ENCODE results near the gene PI4K2A.
A peak's percentile ranks its signal among the peaks of the same experiment; 100 is the strongest.

Gene PI4K2A

DNA sequence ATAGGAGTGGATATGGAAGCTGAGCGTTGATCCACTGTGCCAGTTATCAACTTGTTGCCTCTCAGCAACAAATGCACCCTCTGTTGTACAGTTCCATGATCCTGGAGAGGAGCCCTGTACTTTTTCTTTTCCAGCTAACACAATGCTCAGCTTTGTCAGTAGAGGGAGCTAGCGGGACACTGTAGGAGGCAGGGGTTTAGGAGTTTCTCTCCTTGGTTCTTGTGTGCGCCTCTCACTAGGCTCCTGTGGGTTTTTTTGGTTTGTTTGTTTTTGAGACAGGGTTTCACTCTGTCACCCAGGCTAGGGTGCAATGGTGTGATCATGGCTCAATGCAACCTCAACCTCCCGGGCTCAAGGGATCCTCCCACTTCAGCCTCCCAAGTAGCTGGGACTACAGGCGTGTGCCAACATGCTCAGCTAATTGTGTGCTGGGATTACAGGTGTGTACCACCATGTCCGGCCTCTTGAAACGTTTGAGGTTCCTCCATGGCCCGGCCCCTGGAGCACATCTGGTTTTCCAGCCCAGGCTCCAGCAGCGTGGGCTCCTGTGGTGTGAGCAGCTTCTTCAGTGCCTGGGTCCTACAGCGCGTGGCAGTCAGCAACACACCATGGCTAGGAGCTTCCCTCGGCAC lies 61.1 kb downstream of the PI4K2A start:
- H3K27ac ChIP-seq (ENCODE audit: insufficient read depth, low read length, poor library complexity, severe bottlenecking): no peak overlapping the region
- no peaks in the 10 kb centered on the region for H3K27me3 ChIP-seq (replicated peaks; ENCODE audit: control insufficient read depth, insufficient read depth, low read length, poor library complexity, severe bottlenecking)

DNA sequence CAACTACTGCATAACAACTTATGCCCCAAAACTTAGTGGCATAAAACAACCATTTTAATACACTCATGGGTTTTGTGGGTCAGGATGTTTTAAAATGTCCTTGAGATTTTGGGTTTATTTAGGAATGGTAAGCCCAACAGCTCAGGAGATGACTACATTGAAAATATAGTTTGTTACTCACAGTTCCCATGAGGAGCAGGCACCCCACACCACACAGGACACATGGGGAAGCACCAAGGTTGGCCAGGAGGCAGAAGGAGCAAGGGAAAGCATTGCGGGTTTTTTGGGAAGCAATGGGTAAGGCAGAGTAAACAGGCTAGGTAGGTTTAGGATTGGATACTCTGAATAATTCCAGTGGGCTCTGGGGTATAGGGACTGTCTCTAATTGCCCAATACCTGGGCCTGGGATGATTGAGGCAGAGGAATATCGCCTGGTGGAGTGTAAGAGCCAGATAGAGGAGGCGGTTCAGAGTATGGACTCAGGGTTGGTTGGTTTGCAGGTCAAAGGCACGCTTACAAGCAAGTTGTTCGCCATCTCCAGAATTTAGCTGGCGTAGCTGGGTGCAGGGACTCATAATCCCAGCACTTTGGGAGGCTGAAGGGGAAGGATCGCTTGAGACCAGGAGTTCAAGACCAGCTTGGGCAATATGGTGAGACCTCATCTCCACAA lies 63.1 kb downstream of the PI4K2A start:
- H3K4me3 ChIP-seq (ENCODE audit: insufficient read depth, low read depth, low read length, poor library complexity, severe bottlenecking): no peak overlapping the region
- peaks cover 3% of the 10 kb centered on the region for H3K27me3 ChIP-seq (replicated peaks; ENCODE audit: control insufficient read depth, insufficient read depth, low read length, poor library complexity, severe bottlenecking)
- H3K9me3 ChIP-seq (ENCODE audit: control insufficient read depth, low read length): no peaks in the 10 kb centered on the region
- H3K36me3 ChIP-seq (ENCODE audit: control insufficient read depth, insufficient read depth, low read length): no peaks in the 10 kb centered on the region
- H3K27ac ChIP-seq (ENCODE audit: insufficient read depth, low read length, poor library complexity, severe bottlenecking): no peak overlapping the region
- no peaks in the 10 kb centered on the region for H3K4me1 ChIP-seq (ENCODE audit: control insufficient read depth, insufficient read depth, low read length, poor library complexity, severe bottlenecking)
- no peak for DNase-seq

More for the DNA sequence above, 61.1 kb downstream of the PI4K2A start:
- Histone ChIP-seq H3K4me1 (ENCODE audit: control insufficient read depth, insufficient read depth, low read length, poor library complexity, severe bottlenecking) (no peaks in the 10 kb centered on the region), H3K4me3 (ENCODE audit: insufficient read depth, low read depth, low read length, poor library complexity, severe bottlenecking) (no peak overlapping the region), H3K36me3 (ENCODE audit: control insufficient read depth, insufficient read depth, low read length) (no peaks in the 10 kb centered on the region), H3K9me3 (ENCODE audit: control insufficient read depth, low read length) (no peaks in the 10 kb centered on the region)
- peak in 1 of 3 donors; percentile 17 for DNase-seq

DNA sequence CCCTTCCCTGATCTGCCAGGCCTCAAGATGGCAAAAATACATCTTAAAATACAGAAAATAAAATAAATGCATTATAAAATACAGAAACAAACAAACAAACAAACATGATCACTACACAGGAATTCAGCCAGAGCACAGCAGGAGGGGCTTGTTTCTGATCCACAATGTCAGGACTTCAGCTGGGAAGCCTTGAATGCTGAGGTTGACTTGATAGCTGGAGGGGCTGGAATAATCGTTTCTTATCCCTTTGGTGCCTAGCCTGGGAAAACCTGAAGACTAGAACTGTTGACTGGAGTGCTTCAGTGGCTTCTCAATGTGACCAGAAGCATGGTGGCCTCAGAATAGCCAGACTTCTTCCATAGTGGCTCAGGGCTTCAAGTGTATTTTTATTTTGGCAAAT lies 63.9 kb downstream of the PI4K2A start:
- Histone ChIP-seq H3K27ac (ENCODE audit: insufficient read depth, low read length, poor library complexity, severe bottlenecking) (no peak overlapping the region), H3K4me3 (ENCODE audit: insufficient read depth, low read depth, low read length, poor library complexity, severe bottlenecking) (no peak overlapping the region), H3K4me1 (ENCODE audit: control insufficient read depth, insufficient read depth, low read length, poor library complexity, severe bottlenecking) (no peaks in the 10 kb centered on the region), H3K36me3 (ENCODE audit: control insufficient read depth, insufficient read depth, low read length) (no peaks in the 10 kb centered on the region), H3K27me3 (replicated peaks; ENCODE audit: control insufficient read depth, insufficient read depth, low read length, poor library complexity, severe bottlenecking) (peaks cover 3% of the 10 kb centered on the region), H3K9me3 (ENCODE audit: control insufficient read depth, low read length) (no peaks in the 10 kb centered on the region)
- DNase-seq: no peak

DNA sequence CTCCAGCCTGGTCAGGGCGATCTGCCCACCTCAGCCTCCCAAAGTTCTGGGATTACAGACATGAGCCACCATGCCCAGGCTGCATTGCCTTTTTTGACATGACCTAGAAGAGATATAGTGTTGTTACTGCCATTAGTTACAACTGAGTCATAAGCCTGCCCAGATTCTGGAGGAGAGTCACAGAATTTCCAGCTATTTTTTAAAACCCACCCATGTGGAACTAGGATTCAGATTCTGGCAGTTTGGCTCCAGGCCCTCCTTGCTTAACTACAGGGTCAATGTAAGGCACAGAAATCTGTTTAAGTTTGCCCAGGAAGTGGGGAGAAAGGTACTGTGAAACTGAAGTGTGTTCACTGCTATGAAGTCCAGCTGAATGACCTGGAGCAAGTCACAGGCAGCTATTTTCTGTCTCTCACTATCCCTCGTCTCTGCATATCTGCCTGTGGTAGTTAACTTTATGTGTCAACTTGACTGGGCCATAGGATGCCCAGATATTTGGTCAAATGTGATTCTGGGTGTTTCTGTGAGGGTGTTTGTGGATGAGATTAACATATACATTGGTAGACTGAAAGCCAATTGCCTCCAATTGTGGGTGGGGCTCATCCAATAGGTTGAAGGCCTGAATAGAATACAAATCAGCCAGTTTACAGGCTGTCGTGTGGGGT lies 64.7 kb downstream of the PI4K2A start:
- DNase-seq: no peak
- Histone ChIP-seq H3K4me3 (ENCODE audit: insufficient read depth, low read depth, low read length, poor library complexity, severe bottlenecking) (no peak overlapping the region), H3K36me3 (ENCODE audit: control insufficient read depth, insufficient read depth, low read length) (no peaks in the 10 kb centered on the region)

DNA sequence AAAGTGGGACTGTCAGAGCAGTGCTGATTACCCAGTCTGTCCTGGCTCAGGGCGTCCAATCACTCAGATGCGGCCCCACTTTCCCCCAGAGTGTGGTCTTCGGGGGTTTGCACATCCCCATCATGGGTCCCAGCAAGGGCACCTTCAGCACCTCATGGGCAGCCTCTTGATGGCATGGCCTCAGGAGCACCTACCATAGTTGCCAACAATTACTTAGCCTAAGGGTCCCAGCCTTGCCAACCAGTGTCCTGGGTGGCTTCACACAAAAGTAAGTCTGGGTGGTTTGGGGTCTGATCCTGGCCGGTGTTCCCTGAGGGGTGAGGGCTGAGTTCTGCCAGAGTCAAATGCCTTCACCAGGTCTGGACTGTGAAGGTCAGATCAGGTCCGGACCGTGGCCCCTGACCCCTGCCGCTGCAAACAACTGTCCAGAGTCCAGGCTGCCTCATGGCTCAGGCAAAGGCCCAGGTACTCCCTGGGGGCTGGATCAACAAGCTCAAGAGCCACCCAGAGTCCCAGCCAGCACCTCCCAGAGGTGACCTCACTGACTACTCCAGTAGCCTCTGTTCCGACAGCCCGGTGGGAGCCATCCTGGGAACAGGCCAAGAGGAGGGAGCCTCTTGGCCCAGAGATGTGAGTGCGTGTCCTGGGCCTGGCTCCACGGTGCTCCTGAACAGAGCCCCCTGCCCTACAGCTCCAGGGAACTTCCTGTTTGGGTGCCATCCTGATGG lies 66.8 kb downstream of the PI4K2A start:
- H3K4me1 ChIP-seq (ENCODE audit: control insufficient read depth, insufficient read depth, low read length, poor library complexity, severe bottlenecking): no peaks in the 10 kb centered on the region
- H3K4me3 ChIP-seq (ENCODE audit: insufficient read depth, low read depth, low read length, poor library complexity, severe bottlenecking): no peak overlapping the region
- H3K27ac ChIP-seq (ENCODE audit: insufficient read depth, low read length, poor library complexity, severe bottlenecking): no peak overlapping the region
- peaks cover 3% of the 10 kb centered on the region for H3K27me3 ChIP-seq (replicated peaks; ENCODE audit: control insufficient read depth, insufficient read depth, low read length, poor library complexity, severe bottlenecking)
- H3K36me3 ChIP-seq (ENCODE audit: control insufficient read depth, insufficient read depth, low read length): no peaks in the 10 kb centered on the region
- H3K9me3 ChIP-seq (ENCODE audit: control insufficient read depth, low read length): no peaks in the 10 kb centered on the region
- DNase-seq: no peak

More for the DNA sequence above, 64.7 kb downstream of the PI4K2A start:
- Histone ChIP-seq H3K9me3 (ENCODE audit: control insufficient read depth, low read length) (no peaks in the 10 kb centered on the region), H3K27ac (ENCODE audit: insufficient read depth, low read length, poor library complexity, severe bottlenecking) (no peak overlapping the region), H3K4me1 (ENCODE audit: control insufficient read depth, insufficient read depth, low read length, poor library complexity, severe bottlenecking) (no peaks in the 10 kb centered on the region), H3K27me3 (replicated peaks; ENCODE audit: control insufficient read depth, insufficient read depth, low read length, poor library complexity, severe bottlenecking) (peaks cover 3% of the 10 kb centered on the region)

DNA sequence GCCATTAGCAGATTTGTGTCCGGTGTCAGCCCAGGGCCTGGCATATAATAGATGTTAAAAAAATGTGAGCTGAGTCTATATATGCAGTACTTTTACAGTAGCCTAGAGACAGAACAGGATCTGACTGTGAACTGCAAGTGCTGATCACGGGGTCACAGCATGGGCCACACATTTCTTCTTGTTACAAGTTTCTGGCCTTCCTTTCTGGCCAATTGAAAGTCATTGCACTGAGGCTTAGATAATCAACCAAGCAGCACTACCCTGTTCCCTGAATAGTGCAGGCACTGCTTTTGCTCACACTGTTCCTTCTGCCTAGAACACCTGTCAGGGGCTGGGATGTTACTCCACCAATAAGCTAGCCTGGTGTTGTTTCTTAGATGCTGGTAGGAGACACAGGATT lies 67.7 kb downstream of the PI4K2A start:
- Histone ChIP-seq H3K27me3 (replicated peaks; ENCODE audit: control insufficient read depth, insufficient read depth, low read length, poor library complexity, severe bottlenecking) (peaks cover 3% of the 10 kb centered on the region), H3K36me3 (ENCODE audit: control insufficient read depth, insufficient read depth, low read length) (no peaks in the 10 kb centered on the region), H3K9me3 (ENCODE audit: control insufficient read depth, low read length) (no peaks in the 10 kb centered on the region), H3K4me1 (ENCODE audit: control insufficient read depth, insufficient read depth, low read length, poor library complexity, severe bottlenecking) (no peaks in the 10 kb centered on the region), H3K27ac (ENCODE audit: insufficient read depth, low read length, poor library complexity, severe bottlenecking) (no peak overlapping the region), H3K4me3 (ENCODE audit: insufficient read depth, low read depth, low read length, poor library complexity, severe bottlenecking) (no peak overlapping the region)
- no peak for DNase-seq

DNA sequence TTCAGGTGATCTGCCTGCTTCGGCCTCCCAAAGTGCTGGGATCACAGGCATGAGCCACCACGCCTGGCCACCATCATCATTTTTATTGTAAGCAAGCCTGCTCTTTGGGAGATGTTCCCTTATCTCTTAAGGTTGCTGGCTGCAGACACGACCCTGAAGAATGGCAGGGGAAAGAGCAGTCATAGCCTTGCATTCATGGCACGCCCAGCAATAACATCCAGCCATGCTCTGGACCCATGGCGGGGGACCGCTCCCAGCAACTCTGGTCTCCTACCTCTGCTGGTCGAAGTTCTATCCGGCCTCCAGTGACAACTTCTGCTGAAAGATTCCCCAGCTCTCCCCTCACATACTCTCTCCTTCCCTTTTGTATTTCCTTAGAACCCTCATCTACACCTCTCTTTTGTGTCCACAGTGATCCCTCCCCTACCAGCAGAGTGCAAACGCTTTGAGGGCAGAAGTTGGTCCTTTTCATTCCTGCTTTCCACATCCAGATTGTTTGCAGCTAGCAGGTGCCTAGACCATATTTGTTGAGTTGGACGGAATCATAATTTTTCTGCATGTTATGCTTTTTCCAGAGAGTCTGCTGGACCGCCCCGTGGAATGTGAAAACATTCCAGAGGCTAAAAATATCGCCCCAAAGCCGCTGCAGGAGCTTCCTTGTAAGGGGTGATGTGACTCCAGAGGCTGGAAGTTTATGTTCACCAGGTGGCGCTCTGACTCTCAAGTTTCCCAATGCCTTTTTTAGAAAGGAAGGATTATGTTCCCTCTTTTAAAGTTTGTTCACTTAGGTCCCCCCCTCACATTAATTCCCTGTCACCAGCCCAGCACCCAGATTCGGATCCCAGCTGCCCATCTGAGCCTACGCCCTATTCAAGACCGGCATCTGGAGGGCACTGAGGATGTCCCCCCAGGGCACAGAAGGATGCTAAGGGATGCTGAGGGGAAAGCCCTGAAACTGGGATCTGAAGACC lies 68.8 kb downstream of the PI4K2A start:
- no peaks in the 10 kb centered on the region for H3K36me3 ChIP-seq (ENCODE audit: control insufficient read depth, insufficient read depth, low read length)
- H3K27me3 ChIP-seq (replicated peaks; ENCODE audit: control insufficient read depth, insufficient read depth, low read length, poor library complexity, severe bottlenecking): peaks cover 3% of the 10 kb centered on the region
- no peaks in the 10 kb centered on the region for H3K9me3 ChIP-seq (ENCODE audit: control insufficient read depth, low read length)
- H3K4me1 ChIP-seq (ENCODE audit: control insufficient read depth, insufficient read depth, low read length, poor library complexity, severe bottlenecking): no peaks in the 10 kb centered on the region
- peak in 1 of 3 donors; percentile 18 for DNase-seq
- no peak overlapping the region for H3K4me3 ChIP-seq (ENCODE audit: insufficient read depth, low read depth, low read length, poor library complexity, severe bottlenecking)
- H3K27ac ChIP-seq (ENCODE audit: insufficient read depth, low read length, poor library complexity, severe bottlenecking): no peak overlapping the region

DNA sequence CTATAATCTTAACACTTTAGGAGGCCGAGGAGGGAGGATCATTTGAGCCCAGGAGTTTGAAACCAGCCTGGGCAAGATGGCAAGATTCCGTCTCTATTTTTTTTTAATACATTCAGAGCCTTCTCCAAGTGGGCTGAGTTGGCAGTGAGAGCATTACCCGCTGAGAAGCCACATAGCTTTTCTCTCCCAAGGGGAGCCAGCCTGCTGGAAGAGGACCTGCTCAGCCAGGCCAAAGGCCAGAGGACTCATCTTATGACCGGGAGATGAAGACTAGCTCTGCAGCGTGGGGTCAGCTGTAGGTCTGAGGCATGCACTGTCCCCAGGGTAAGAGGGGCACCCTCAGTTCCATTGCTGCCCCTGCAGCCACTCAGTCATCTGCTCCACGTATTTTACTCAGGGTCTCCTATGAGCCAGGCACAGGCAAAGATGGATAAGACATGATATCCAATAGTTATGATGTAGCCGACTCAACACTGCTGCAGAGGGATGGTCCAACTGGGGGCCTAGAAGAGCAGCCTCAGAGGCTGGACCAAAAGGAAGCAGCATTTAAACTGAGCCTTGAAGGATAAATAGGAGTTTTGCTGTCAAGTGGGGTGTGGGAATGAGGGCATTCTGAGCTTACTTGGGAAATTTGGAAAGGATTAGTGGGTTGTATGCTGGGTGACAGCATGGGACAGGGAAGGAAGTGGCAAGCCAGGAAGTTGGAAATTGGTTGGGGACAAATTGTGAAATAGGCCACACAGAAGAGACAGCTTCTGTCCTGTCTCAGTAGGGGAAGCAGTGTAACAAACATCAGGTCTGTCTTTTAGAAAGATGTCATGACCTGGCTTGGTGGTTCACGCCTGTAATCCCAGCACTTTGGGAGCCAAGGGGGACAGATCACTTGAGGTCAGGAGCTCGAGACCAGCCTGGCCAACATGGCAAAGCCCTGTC lies 71.4 kb downstream of the PI4K2A start:
- peaks cover 3% of the 10 kb centered on the region for H3K27me3 ChIP-seq (replicated peaks; ENCODE audit: control insufficient read depth, insufficient read depth, low read length, poor library complexity, severe bottlenecking)
- no peak for DNase-seq
- peaks cover 5% of the 10 kb centered on the region for H3K4me1 ChIP-seq (ENCODE audit: control insufficient read depth, insufficient read depth, low read length, poor library complexity, severe bottlenecking)
- no peaks in the 10 kb centered on the region for H3K36me3 ChIP-seq (ENCODE audit: control insufficient read depth, insufficient read depth, low read length)
- no peak overlapping the region for H3K4me3 ChIP-seq (ENCODE audit: insufficient read depth, low read depth, low read length, poor library complexity, severe bottlenecking)
- no peak overlapping the region for H3K27ac ChIP-seq (ENCODE audit: insufficient read depth, low read length, poor library complexity, severe bottlenecking)
- no peaks in the 10 kb centered on the region for H3K9me3 ChIP-seq (ENCODE audit: control insufficient read depth, low read length)

All from effector memory CD4-positive, alpha-beta T cell (primary cell).